ENCODE data around the gene MED13L.

Gene MED13L

GRCh38 chr12:116012757-116013156 is 264.7 kb downstream of the MED13L start:
- TF ChIP-seq CTCF (IDR thresholded peaks at IDR 0.05; ENCODE audit: insufficient read depth, missing control alignments), result no peak
- FAIRE-seq (no peak), DNase-seq (ENCODE audit: insufficient read length, low spot score) (no peak)

DNA sequence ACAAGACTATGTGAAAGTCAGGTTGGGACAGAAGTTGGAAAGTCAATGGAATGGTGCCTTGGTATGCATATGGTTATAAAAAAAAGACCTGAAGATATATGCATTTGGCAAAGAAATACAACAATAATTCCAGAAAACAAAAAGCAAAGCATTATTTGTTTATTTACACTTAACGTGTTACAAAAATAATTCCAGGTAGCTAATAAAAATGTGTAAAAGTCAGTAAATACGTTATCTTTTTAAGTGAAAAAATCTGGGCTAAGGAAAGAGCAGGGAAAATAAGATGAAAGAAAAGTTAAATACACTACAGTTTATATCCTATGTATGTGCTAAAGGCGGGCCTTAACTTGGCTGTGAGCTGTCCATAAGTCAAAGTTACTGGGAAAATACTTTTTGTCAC is 266.3 kb downstream of the MED13L start:
- no peak for DNase-seq (ENCODE audit: insufficient read length, low spot score)
- FAIRE-seq, result no peak
- no peak for TF ChIP-seq CTCF (IDR thresholded peaks at IDR 0.05; ENCODE audit: insufficient read depth, missing control alignments)

GRCh38 chr12:116010467-116010866 is 267.0 kb downstream of the MED13L start:
- DNase-seq (ENCODE audit: insufficient read length, low spot score) (no peak), FAIRE-seq (no peak)
- TF ChIP-seq CTCF (IDR thresholded peaks at IDR 0.05; ENCODE audit: insufficient read depth, missing control alignments), result no peak

DNA sequence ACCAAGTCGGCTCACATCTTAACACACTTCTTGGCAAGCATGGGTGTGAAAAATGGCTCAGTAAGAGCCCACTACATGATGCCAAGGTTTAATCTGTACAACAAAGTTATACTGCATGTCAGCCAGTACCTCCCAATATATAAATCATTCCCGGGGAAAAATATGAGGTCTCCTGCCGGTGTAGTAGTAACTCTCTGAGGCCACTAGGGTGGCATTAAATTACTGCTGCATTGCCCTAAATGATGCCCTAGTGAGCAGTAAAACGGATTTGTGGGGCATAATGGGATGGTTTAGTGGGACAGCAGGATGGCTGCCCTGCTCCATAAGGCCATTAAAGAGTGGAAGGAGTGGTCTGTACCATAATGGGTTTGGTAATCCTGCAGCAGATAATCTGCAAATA is 267.7 kb downstream of the MED13L start:
- FAIRE-seq, result no peak
- TF ChIP-seq CTCF (IDR thresholded peaks at IDR 0.05; ENCODE audit: insufficient read depth, missing control alignments), result peak; percentile 11

GRCh38 chr12:116006141-116006540 is 271.4 kb downstream of the MED13L start:
- TF ChIP-seq CTCF (IDR thresholded peaks at IDR 0.05; ENCODE audit: insufficient read depth, missing control alignments), result no peak
- DNase-seq (ENCODE audit: insufficient read length, low spot score) (no peak), FAIRE-seq (no peak)

More for the DNA sequence above, 267.7 kb downstream of the MED13L start:
- DNase-seq (ENCODE audit: insufficient read length, low spot score), result no peak

DNA sequence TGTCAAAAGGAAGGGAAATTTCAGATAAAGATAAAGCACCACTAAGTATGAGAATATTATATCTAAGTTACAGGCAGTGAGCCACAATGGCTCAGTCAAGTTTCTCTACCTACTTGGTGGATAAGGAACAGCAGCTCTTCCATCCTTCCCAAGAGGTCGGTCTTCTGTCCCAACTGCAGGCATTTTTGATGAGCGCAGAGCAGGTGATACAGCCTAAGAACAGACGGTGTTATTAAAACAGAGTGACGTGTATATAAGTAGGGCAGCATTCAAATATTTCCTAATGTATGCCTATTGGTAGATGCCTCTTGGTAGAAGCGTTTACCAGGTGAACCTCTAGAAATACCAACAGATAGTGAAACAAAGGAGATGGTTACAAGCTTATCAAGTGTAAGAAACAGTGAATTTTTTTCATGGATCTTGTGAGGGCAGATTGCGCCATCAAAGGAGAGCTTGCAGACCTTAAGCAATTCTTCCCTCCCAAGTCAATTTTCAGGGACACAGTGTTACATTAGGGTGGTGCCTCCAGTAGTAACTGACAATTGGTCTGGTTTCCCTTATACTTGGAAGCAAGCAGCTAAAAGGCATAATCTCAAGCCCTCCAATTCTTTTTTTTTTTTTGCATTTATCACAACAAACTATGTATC is 274.5 kb downstream of the MED13L start:
- FAIRE-seq, result no peak
- no peak for TF ChIP-seq CTCF (IDR thresholded peaks at IDR 0.05; ENCODE audit: insufficient read depth, missing control alignments)
- DNase-seq (ENCODE audit: insufficient read length, low spot score), result no peak

- FAIRE-seq (no peak), DNase-seq (ENCODE audit: insufficient read length, low spot score) (no peak)
- TF ChIP-seq CTCF (IDR thresholded peaks at IDR 0.05; ENCODE audit: insufficient read depth, missing control alignments), result no peak
These were observed 277.2 kb downstream of the MED13L start for GRCh38 chr12:116000252-116000651.
